ENCODE data around the gene LTF. TPM values are rescaled to one million over a fixed set of nuclear protein-coding genes. Genes with fewer than 3 reads are reported as not detected.

The LTF gene
- total RNA-seq, 1 donor from 2014 or later = not detected

DNA sequence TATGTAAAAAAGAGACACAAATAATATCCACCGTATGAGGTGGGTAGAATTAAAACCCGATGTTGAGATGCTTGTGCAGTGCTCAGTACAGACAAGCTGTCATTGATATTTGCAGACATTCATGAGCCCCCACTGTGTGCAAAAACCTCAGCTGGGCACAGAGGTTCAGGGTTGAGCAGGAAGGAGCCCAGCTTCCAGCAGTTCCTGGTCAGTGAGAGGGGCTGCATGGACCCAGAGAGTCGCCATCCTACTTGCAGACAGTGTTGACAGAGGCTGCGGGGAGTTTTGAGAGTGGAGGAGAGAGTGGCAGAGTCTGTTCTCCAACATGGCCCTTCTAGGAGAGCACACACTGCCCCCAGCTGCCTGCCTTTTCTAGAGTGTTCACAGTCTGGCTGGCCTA, 6.1 kb upstream of the LTF start:
- DNase-seq (ENCODE audit: low read depth, low spot score) = no peak
- no peak overlapping the region for H3K27ac Mint-ChIP-seq (ENCODE audit: unreplicated experiment)
- H3K4me1 Mint-ChIP-seq = no peaks in the 10 kb centered on the region
- peaks cover 18% of the 10 kb centered on the region for H3K9me3 Mint-ChIP-seq
- peaks cover 5% of the 10 kb centered on the region for H3K36me3 Mint-ChIP-seq (ENCODE audit: low read depth)
- no peak overlapping the region for H3K4me3 Mint-ChIP-seq
- TF ChIP-seq, protein P1, sequence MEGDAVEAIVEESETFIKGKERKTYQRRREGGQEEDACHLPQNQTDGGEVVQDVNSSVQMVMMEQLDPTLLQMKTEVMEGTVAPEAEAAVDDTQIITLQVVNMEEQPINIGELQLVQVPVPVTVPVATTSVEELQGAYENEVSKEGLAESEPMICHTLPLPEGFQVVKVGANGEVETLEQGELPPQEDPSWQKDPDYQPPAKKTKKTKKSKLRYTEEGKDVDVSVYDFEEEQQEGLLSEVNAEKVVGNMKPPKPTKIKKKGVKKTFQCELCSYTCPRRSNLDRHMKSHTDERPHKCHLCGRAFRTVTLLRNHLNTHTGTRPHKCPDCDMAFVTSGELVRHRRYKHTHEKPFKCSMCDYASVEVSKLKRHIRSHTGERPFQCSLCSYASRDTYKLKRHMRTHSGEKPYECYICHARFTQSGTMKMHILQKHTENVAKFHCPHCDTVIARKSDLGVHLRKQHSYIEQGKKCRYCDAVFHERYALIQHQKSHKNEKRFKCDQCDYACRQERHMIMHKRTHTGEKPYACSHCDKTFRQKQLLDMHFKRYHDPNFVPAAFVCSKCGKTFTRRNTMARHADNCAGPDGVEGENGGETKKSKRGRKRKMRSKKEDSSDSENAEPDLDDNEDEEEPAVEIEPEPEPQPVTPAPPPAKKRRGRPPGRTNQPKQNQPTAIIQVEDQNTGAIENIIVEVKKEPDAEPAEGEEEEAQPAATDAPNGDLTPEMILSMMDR (conservative IDR thresholded peaks at IDR 0.05) = no peak
- peaks cover 13% of the 10 kb centered on the region for H3K27me3 Mint-ChIP-seq (ENCODE audit: low read depth)

DNA sequence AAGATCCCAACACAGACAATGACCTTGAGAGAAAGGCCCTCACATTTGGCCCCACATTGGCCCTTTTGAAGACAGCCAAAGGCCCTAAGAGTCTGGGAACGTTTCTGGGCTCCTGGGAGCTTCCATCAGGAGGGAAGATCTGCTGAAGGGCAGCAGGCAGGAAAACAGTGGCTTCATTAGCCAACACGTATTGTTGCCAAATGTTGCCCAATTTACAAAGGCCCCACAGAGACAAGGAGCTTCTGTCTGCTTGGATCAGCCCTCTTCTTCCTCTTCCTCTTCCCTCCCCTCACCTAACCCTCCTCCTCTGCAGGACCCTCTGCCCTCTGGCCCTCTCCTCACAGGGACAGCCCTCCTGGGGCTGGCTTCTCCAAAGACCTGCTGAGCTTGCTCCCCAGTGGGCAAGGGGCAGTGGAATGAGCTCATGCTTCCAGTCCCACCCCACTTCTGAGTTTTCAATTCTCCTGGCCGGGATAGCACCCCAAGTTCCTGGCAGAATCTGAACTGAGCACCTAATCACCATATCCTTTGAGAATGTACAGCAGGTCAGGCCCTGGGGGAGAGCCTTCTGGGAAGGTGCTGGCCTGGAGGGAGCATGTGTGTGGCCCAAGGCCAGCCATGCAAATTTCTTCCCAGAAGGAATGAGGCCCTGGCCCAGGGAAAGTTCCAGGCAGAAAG, 5.1 kb upstream of the LTF start:
- H3K4me1 Mint-ChIP-seq = no peaks in the 10 kb centered on the region
- TF ChIP-seq, protein P1 (conservative IDR thresholded peaks at IDR 0.05) = no peak
- DNase-seq (ENCODE audit: low read depth, low spot score) = no peak
- H3K27me3 Mint-ChIP-seq (ENCODE audit: low read depth) = peaks cover 9% of the 10 kb centered on the region
- no peak overlapping the region for H3K4me3 Mint-ChIP-seq
- peaks cover under 1% of the 10 kb centered on the region for H3K36me3 Mint-ChIP-seq (ENCODE audit: low read depth)
- peak overlapping the region; percentile 27 for H3K27ac Mint-ChIP-seq (ENCODE audit: unreplicated experiment)
- H3K9me3 Mint-ChIP-seq = peaks cover 9% of the 10 kb centered on the region

DNA sequence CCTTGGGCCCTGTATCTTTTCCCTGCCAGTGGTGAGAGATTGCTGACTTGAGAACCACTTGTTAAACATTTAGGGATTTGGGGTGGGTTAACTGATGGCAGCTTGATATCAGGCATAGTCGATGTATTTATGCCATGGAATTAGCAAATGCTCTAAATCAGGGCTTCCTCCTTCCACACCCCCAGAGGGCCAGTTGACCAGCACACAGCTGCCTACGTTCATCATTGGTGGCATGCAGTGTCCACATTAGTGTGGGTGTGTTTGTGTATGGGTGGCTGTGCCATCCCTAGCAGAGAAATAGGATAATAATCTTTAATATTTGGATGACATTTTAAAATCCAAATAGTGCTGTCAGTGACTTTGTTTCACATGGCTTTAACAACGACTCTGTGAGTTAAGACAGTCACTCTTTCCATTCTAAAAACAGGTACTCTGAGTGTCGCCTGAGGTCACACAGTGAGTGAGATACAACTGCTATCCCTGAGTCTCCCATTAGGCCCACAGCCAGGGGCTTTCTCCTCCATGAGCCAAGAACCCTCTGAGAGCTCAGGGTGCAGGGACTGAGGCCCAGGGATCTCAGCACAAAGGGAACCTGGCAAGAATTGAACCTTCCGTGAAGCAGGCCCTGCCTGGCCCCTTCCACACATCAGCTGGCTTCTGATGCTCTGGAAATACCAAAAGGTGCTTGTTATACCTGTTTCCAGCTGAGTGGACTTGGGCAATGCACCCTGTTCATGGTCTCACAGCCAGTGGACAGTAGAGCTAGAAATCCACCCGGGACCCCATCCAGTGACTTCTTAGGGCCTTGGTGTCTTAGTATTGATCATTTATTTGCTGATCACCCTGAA, 4.3 kb upstream of the LTF start:
- no peak overlapping the region for H3K27ac Mint-ChIP-seq (ENCODE audit: unreplicated experiment)
- H3K27me3 Mint-ChIP-seq (ENCODE audit: low read depth) = peaks cover 10% of the 10 kb centered on the region
- TF ChIP-seq, protein P1 (conservative IDR thresholded peaks at IDR 0.05) = no peak
- H3K9me3 Mint-ChIP-seq = peaks cover 4% of the 10 kb centered on the region
- no peaks in the 10 kb centered on the region for H3K36me3 Mint-ChIP-seq (ENCODE audit: low read depth)
- H3K4me1 Mint-ChIP-seq = no peaks in the 10 kb centered on the region
- no peak overlapping the region for H3K4me3 Mint-ChIP-seq
- DNase-seq (ENCODE audit: low read depth, low spot score) = no peak

DNA sequence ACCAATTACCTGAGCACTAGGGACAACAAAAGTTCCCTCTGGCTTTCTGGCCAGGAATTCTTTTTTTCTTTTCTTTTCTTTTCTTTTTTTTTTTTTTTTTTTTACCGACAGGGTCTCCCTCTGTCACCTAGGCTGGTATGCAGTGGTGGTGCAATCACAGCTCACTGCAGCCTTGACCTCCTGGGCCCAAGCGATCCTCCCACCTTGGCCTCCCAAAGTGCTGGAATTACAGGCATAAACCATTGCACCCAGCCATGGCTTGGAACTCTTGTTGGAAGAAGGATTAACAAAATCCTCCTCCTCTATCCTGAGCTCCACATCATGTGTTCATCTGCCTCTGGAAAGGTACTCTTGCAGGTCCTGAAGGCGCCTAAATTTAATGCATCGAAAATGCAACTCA, 2.9 kb upstream of the LTF start:
- Mint-ChIP-seq H3K4me1 (no peaks in the 10 kb centered on the region), H3K36me3 (ENCODE audit: low read depth) (no peaks in the 10 kb centered on the region), H3K9me3 (no peaks in the 10 kb centered on the region), H3K27me3 (ENCODE audit: low read depth) (peaks cover 6% of the 10 kb centered on the region), H3K27ac (ENCODE audit: unreplicated experiment) (no peak overlapping the region), H3K4me3 (no peak overlapping the region)
- no peak for DNase-seq (ENCODE audit: low read depth, low spot score)
- TF ChIP-seq, protein P1 (conservative IDR thresholded peaks at IDR 0.05) = no peak

DNA sequence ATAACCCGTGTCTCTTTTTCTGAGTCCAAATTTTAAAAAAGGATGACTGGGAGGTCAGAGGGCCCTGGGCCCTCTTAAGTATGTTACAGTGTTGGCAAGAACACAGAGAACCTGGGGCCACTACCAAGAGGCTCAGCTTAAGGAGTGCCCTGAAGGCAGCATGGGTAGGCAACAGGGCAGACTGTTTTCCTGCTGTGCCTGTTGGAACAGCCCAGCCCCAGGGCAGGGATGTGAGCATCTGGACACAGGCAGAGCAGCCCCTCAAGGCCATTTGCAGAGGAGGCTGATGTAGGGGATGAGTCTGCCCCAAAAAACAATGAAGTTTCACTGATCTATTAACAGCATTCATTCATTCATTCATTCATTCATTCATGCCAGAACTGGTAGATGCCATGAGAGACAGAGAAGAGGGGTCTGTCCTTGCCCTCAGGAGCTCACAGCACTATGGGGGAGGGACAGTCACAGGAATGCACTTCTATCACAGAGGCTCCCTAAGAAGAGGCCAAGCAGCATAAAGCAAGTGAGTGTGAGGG, 2.2 kb upstream of the LTF start:
- no peak overlapping the region for H3K4me3 Mint-ChIP-seq
- no peak overlapping the region for H3K27ac Mint-ChIP-seq (ENCODE audit: unreplicated experiment)
- TF ChIP-seq, protein P1 (conservative IDR thresholded peaks at IDR 0.05) = no peak
- H3K4me1 Mint-ChIP-seq = no peaks in the 10 kb centered on the region
- no peaks in the 10 kb centered on the region for H3K9me3 Mint-ChIP-seq
- H3K27me3 Mint-ChIP-seq (ENCODE audit: low read depth) = peaks cover 5% of the 10 kb centered on the region
- DNase-seq (ENCODE audit: low read depth, low spot score) = no peak
- H3K36me3 Mint-ChIP-seq (ENCODE audit: low read depth) = no peaks in the 10 kb centered on the region

Data from neural crest cell (in vitro differentiated cells).